Activated naive CD4-positive, alpha-beta T cell treated with anti-CD3 and anti-CD28 coated beads, Interleukin-2, amount 50 U/mL, for 72 hours (primary cell): Measurements from ENCODE around the gene PACRG. TPM values are rescaled to one million over a fixed set of nuclear protein-coding genes. Genes with fewer than 3 reads are reported as not detected.

Experiments
- ATAC-seq, 2 donors: fragments of 150-1000 bp; cut with Tn5 transposase; 2 replicates each; pipeline ENCODE4 v1.10.0; 2021; ENCODE audit warnings: mild to moderate bottlenecking in 2 of 2, moderate library complexity in 2 of 2
- DNase-seq, 2 donors: peaks; one replicate each; pipeline ENCODE4 v3.0.0; 2021 to 2022; ENCODE audit warnings: low spot score in 2 of 2
- H3K27ac Mint-ChIP-seq, 2 donors: one replicate each; pipeline ENCODE4 v1.8.0; 2022; ENCODE audit warnings: mild to moderate bottlenecking in 2 of 2, mixed read lengths in 2 of 2
- H3K36me3 Mint-ChIP-seq, 2 donors: one replicate each; pipeline ENCODE4 v1.8.0; 2022; ENCODE audit warnings: mixed read lengths in 2 of 2
- H3K9me3 Mint-ChIP-seq, 2 donors: one replicate each; pipeline ENCODE4 v1.8.0; 2022; ENCODE audit warnings: mixed read lengths in 2 of 2
- total RNA-seq, 2 donors: library from RNA; stranded (reverse); gene quantifications; one replicate each; pipeline ENCODE4 v1.2.3, GENCODE V29; 2022

The PACRG gene
- total RNA-seq, 2 donors from 2014 or later = 0.43 TPM; not detected in 1

GRCh38 chr6:163349696-163350095 is 621.9 kb downstream of the PACRG start:
- DNase-seq (no peak), ATAC-seq (no peak)
- no peaks in the 10 kb centered on the region for H3K36me3 Mint-ChIP-seq
- H3K27ac Mint-ChIP-seq = no peak overlapping the region
- H3K9me3 Mint-ChIP-seq = no peaks in the 10 kb centered on the region

- ATAC-seq (no peak), DNase-seq (no peak)
- Mint-ChIP-seq H3K27ac (no peak overlapping the region), H3K36me3 (no peaks in the 10 kb centered on the region), H3K9me3 (no peaks in the 10 kb centered on the region)
Measured at GRCh38 chr6:163351013-163351412, 623.2 kb downstream of the PACRG start.

GRCh38 chr6:163352011-163352685 is 624.4 kb downstream of the PACRG start:
- H3K36me3 Mint-ChIP-seq = no peaks in the 10 kb centered on the region
- no peak for ATAC-seq
- no peak for DNase-seq
- H3K9me3 Mint-ChIP-seq = no peaks in the 10 kb centered on the region
- H3K27ac Mint-ChIP-seq = no peak overlapping the region

- no peak overlapping the region for H3K27ac Mint-ChIP-seq
- H3K36me3 Mint-ChIP-seq = no peaks in the 10 kb centered on the region
- H3K9me3 Mint-ChIP-seq = no peaks in the 10 kb centered on the region
- ATAC-seq (no peak), DNase-seq (no peak)
Measured at GRCh38 chr6:163352966-163353365, 625.2 kb downstream of the PACRG start.

GRCh38 chr6:163354085-163354484 is 626.3 kb downstream of the PACRG start:
- no peak for ATAC-seq
- no peaks in the 10 kb centered on the region for H3K9me3 Mint-ChIP-seq
- no peak for DNase-seq
- no peaks in the 10 kb centered on the region for H3K36me3 Mint-ChIP-seq
- no peak overlapping the region for H3K27ac Mint-ChIP-seq

GRCh38 chr6:163354761-163355425 is 627.1 kb downstream of the PACRG start:
- Mint-ChIP-seq H3K36me3 (no peaks in the 10 kb centered on the region), H3K27ac (no peak overlapping the region), H3K9me3 (no peaks in the 10 kb centered on the region)
- ATAC-seq (no peak), DNase-seq (no peak)

- Mint-ChIP-seq H3K9me3 (no peaks in the 10 kb centered on the region), H3K36me3 (no peaks in the 10 kb centered on the region), H3K27ac (no peak overlapping the region)
- ATAC-seq (no peak), DNase-seq (no peak)
Measured at GRCh38 chr6:163355426-163355991, 627.7 kb downstream of the PACRG start.

GRCh38 chr6:163356324-163356723 is 628.5 kb downstream of the PACRG start:
- no peak for DNase-seq
- no peak overlapping the region for H3K27ac Mint-ChIP-seq
- H3K9me3 Mint-ChIP-seq = no peaks in the 10 kb centered on the region
- ATAC-seq = no peak
- H3K36me3 Mint-ChIP-seq = no peaks in the 10 kb centered on the region

- H3K27ac Mint-ChIP-seq = no peak overlapping the region
Measured at GRCh38 chr6:163356743-163357142, 629.0 kb downstream of the PACRG start.

GRCh38 chr6:163364641-163365040 is 636.9 kb downstream of the PACRG start:
- DNase-seq (no peak), ATAC-seq (no peak)
- Mint-ChIP-seq H3K9me3 (no peaks in the 10 kb centered on the region), H3K36me3 (no peaks in the 10 kb centered on the region), H3K27ac (no peak overlapping the region)

More at GRCh38 chr6:163356743-163357142, 629.0 kb downstream of the PACRG start:
- no peak for DNase-seq
- no peaks in the 10 kb centered on the region for H3K9me3 Mint-ChIP-seq
- ATAC-seq = no peak
- no peaks in the 10 kb centered on the region for H3K36me3 Mint-ChIP-seq

Other genes starting within 250 kb of the PACRG start
- 1 to 10 TPM in 1 of 2 donors, under 1 TPM in 1; 0.57 to 4.1 TPM for gene PRKN, start 208 bp upstream of the PACRG start, total RNA-seq